VCaP (cell line): ENCODE results near the gene TINAGL1.

ENCODE experiments used
- H3K27ac ChIP-seq: fragments of 450-650 bp; 2 replicates; pipeline ENCODE4 v1.5.1; 2017
- CTCF ChIP-seq: fragments of 450-650 bp; conservative IDR thresholded peaks from 2 replicates; pipeline ENCODE4 v1.5.1; 2017; ENCODE audit warnings: mild to moderate bottlenecking, moderate library complexity

The TINAGL1 gene

GRCh38 chr1:31569596-31570173 lies 6.6 kb upstream of the TINAGL1 start:
- no peak overlapping the region for H3K27ac ChIP-seq
- no peak for TF ChIP-seq CTCF

- H3K27ac ChIP-seq = no peak overlapping the region
- no peak for TF ChIP-seq CTCF
Measured at GRCh38 chr1:31570228-31570627, 6.1 kb upstream of the TINAGL1 start.

GRCh38 chr1:31570906-31571305 lies 5.4 kb upstream of the TINAGL1 start:
- TF ChIP-seq CTCF = no peak
- no peak overlapping the region for H3K27ac ChIP-seq

GRCh38 chr1:31571340-31572295 lies 4.7 kb upstream of the TINAGL1 start:
- no peak for TF ChIP-seq CTCF
- no peak overlapping the region for H3K27ac ChIP-seq

- TF ChIP-seq CTCF = no peak
- no peak overlapping the region for H3K27ac ChIP-seq
Measured at GRCh38 chr1:31572323-31573104, 3.8 kb upstream of the TINAGL1 start.

- no peak for TF ChIP-seq CTCF
- H3K27ac ChIP-seq = peak overlapping the region; percentile 40; the same call in 1 of the 2 replicates
Measured at GRCh38 chr1:31573261-31573660, 3.1 kb upstream of the TINAGL1 start.
